Neuronal stem cell (in vitro differentiated cells): ENCODE data around the gene ATP1B3.

ENCODE experiments used
- DNase-seq: peaks from one replicate; pipeline ENCODE4 v3.0.0-alpha.2; 2013; ENCODE audit warnings: low spot score
- H2AFZ ChIP-seq: one replicate; pipeline ENCODE4 v1.6.1; 2013; ENCODE audit warnings: mild to moderate bottlenecking, low read length, inconsistent platforms
- H2AK5ac ChIP-seq: 2 replicates; pipeline ENCODE4 v1.6.1; 2013; ENCODE audit warnings: low read depth, mild to moderate bottlenecking, inconsistent platforms, low read length, moderate library complexity, mixed read lengths
- H2BK120ac ChIP-seq: 2 replicates; pipeline ENCODE4 v1.6.1; 2013; ENCODE audit warnings: low read depth, mild to moderate bottlenecking, inconsistent platforms, low read length, moderate library complexity, mixed read lengths
- H2BK12ac ChIP-seq: one replicate; pipeline ENCODE4 v1.6.1; 2013; ENCODE audit warnings: low read length, inconsistent platforms
- H2BK15ac ChIP-seq: 2 replicates; pipeline ENCODE4 v1.6.1; 2013; ENCODE audit warnings: mild to moderate bottlenecking, low read length, inconsistent platforms, mixed read lengths
- H2BK5ac ChIP-seq: one replicate; pipeline ENCODE4 v1.6.1; 2013; ENCODE audit warnings: inconsistent platforms, mild to moderate bottlenecking, low read length, moderate library complexity
- H3K14ac ChIP-seq: one replicate; pipeline ENCODE4 v1.6.1; 2013; ENCODE audit warnings: low read length, inconsistent platforms
- H3K18ac ChIP-seq: 2 replicates; pipeline ENCODE4 v1.6.1; 2013; ENCODE audit warnings: low read length, inconsistent platforms
- H3K23ac ChIP-seq: 2 replicates; pipeline ENCODE4 v1.6.1; 2013; ENCODE audit warnings: low read depth, mild to moderate bottlenecking, mixed read lengths, low read length, inconsistent platforms; ENCODE audit not compliant: poor library complexity
- H3K27ac ChIP-seq: replicated peaks from 3 replicates; pipeline ENCODE4 v1.5.1; 2013; ENCODE audit warnings: low read length, inconsistent platforms
- H3K27me3 ChIP-seq, 3 experiments: 2 replicates each; pipeline ENCODE4 v1.6.1; 2013; ENCODE audit warnings: low read length in 3 of 3, mild to moderate bottlenecking in 2 of 3, inconsistent platforms in 1 of 3, low read depth in 1 of 3, mixed read lengths in 1 of 3, moderate library complexity in 1 of 3; ENCODE audit not compliant: control insufficient read depth in 3 of 3, insufficient read depth in 3 of 3
- H3K36me3 ChIP-seq, 2 donors: replicated peaks in 1 of 2; 2 replicates each; pipeline ENCODE4 v1.6.1; 2013; ENCODE audit warnings: low read length in 2 of 2; ENCODE audit not compliant: control insufficient read depth in 2 of 2, insufficient read depth in 2 of 2
- H3K4ac ChIP-seq: 2 replicates; pipeline ENCODE4 v1.6.1; 2013; ENCODE audit warnings: inconsistent platforms, mild to moderate bottlenecking, low read length, moderate library complexity
- H3K4me1 ChIP-seq, 2 donors: 1 replicate in 1 of 2; 2 replicates in 1 of 2; pipeline ENCODE4 v1.6.1; 2013; ENCODE audit warnings: low read length in 2 of 2, low read depth in 1 of 2; ENCODE audit not compliant: control insufficient read depth in 2 of 2, insufficient read depth in 1 of 2
- H3K4me2 ChIP-seq: one replicate; pipeline ENCODE4 v1.6.1; 2013; ENCODE audit warnings: mild to moderate bottlenecking, low read length, inconsistent platforms; ENCODE audit not compliant: insufficient read depth, poor library complexity, severe bottlenecking
- H3K4me3 ChIP-seq, 2 donors: 2 replicates each; pipeline ENCODE4 v1.5.1; 2013; ENCODE audit warnings: low read length in 2 of 2, mild to moderate bottlenecking in 2 of 2, inconsistent platforms in 1 of 2, moderate library complexity in 1 of 2
- H3K79me1 ChIP-seq: one replicate; pipeline ENCODE4 v1.6.1; 2013; ENCODE audit warnings: low read depth, mild to moderate bottlenecking, inconsistent platforms, low read length, moderate library complexity
- H3K9ac ChIP-seq: one replicate; pipeline ENCODE4 v1.6.1; 2013; ENCODE audit warnings: mild to moderate bottlenecking, low read depth, low read length, inconsistent platforms; ENCODE audit not compliant: poor library complexity
- H3K9me3 ChIP-seq, 2 donors: replicated peaks in 1 of 2; 2 replicates each; pipeline versions ENCODE3 to v1.6.1; 2013; ENCODE audit warnings: low read length in 2 of 2, mild to moderate bottlenecking in 2 of 2, inconsistent platforms in 1 of 2, low read depth in 1 of 2, mixed read lengths in 1 of 2, moderate library complexity in 1 of 2; ENCODE audit not compliant: control insufficient read depth in 2 of 2, insufficient read depth in 1 of 2
- H4K8ac ChIP-seq: one replicate; pipeline ENCODE4 v1.6.1; 2013; ENCODE audit warnings: low read depth, mild to moderate bottlenecking, inconsistent platforms, low read length, moderate library complexity
- H4K91ac ChIP-seq: one replicate; pipeline ENCODE4 v1.6.1; 2013; ENCODE audit warnings: low read length, low read depth, mild to moderate bottlenecking, inconsistent platforms; ENCODE audit not compliant: poor library complexity
- WGBS, 2 donors: extraction: QIAGEN DNeasy Blood & Tissue Kit; methylation state at CpG; one replicate each; pipeline ENCODE4 v1.1.7; 2013; ENCODE audit warnings: missing lambda C conversion rate in 2 of 2, mixed read lengths in 1 of 2; ENCODE audit not compliant: insufficient read length in 2 of 2, insufficient replicate concordance in 1 of 2; ENCODE audit errors: extremely low coverage in 2 of 2; 5-methylcytosine and 5-hydroxymethylcytosine counted together

Gene ATP1B3

GRCh38 chr3:141955175-141955574 is 78.7 kb downstream of the ATP1B3 start:
- H2BK15ac ChIP-seq: no peak overlapping the region
- no peak overlapping the region for H3K14ac ChIP-seq
- H2BK12ac ChIP-seq: no peak overlapping the region
- no peak overlapping the region for H2BK5ac ChIP-seq
- H3K23ac ChIP-seq: no peak overlapping the region
- H3K36me3 ChIP-seq: peaks cover 6 to 71% of the 10 kb centered on the region in 2 donors
- no peak overlapping the region for H3K18ac ChIP-seq
- no peak overlapping the region for H3K4ac ChIP-seq
- H2AK5ac ChIP-seq: no peak overlapping the region
- no peak overlapping the region for H3K4me2 ChIP-seq
- no peak overlapping the region for H3K9ac ChIP-seq
- peaks cover 9 to 10% of the 10 kb centered on the region in 2 donors for H3K4me1 ChIP-seq
- no CpG with 5 or more reads among the region's 6 CpGs for WGBS, 2 donors
- H3K4me3 ChIP-seq: no peak overlapping the region
- peaks cover 1% of the 10 kb centered on the region for H3K79me1 ChIP-seq
- peak; percentile 52 for DNase-seq
- H3K9me3 ChIP-seq: no peaks in the 10 kb centered on the region
- no peak overlapping the region for H2AFZ ChIP-seq
- H3K27ac ChIP-seq: peak overlapping the region; percentile 57
- H3K27me3 ChIP-seq: no peaks in the 10 kb centered on the region
- H4K91ac ChIP-seq: no peak overlapping the region
- H2BK120ac ChIP-seq: no peak overlapping the region
- no peak overlapping the region for H4K8ac ChIP-seq

GRCh38 chr3:141959589-141960554 is 83.4 kb downstream of the ATP1B3 start:
- H3K9me3 ChIP-seq: no peaks in the 10 kb centered on the region
- peaks cover 1% of the 10 kb centered on the region for H3K79me1 ChIP-seq
- no peaks in the 10 kb centered on the region for H3K27me3 ChIP-seq
- no peak overlapping the region for H3K9ac ChIP-seq
- no peak overlapping the region for H2AFZ ChIP-seq
- no peak overlapping the region for H2BK120ac ChIP-seq
- peak overlapping the region; percentile 49 for H3K27ac ChIP-seq
- H2BK15ac ChIP-seq: no peak overlapping the region
- no peak overlapping the region for H2AK5ac ChIP-seq
- no peak overlapping the region for H2BK12ac ChIP-seq
- H3K4ac ChIP-seq: no peak overlapping the region
- H3K4me1 ChIP-seq: peaks cover 2 to 8% of the 10 kb centered on the region in 2 donors
- peaks cover 17 to 82% of the 10 kb centered on the region in 2 donors for H3K36me3 ChIP-seq
- H3K23ac ChIP-seq: no peak overlapping the region
- no CpG with 5 or more reads among the region's 8 CpGs for WGBS, 2 donors
- H2BK5ac ChIP-seq: no peak overlapping the region
- DNase-seq: no peak
- H4K91ac ChIP-seq: no peak overlapping the region
- no peak overlapping the region for H3K4me2 ChIP-seq
- no peak overlapping the region for H3K18ac ChIP-seq
- H3K14ac ChIP-seq: no peak overlapping the region
- no peak overlapping the region for H3K4me3 ChIP-seq
- no peak overlapping the region for H4K8ac ChIP-seq

GRCh38 chr3:141960731-141961130 is 84.3 kb downstream of the ATP1B3 start:
- Histone ChIP-seq H2AK5ac (no peak overlapping the region), H3K27ac (no peak overlapping the region), H2BK12ac (no peak overlapping the region), H3K27me3 (no peaks in the 10 kb centered on the region), H3K4me2 (no peak overlapping the region), H3K4me1 (peaks cover 0 to 2% of the 10 kb centered on the region in 2 donors), H2BK120ac (no peak overlapping the region), H3K36me3 (peaks cover 17 to 86% of the 10 kb centered on the region in 2 donors), H4K8ac (no peak overlapping the region), H3K18ac (no peak overlapping the region), H3K14ac (no peak overlapping the region), H3K23ac (no peak overlapping the region), H3K9me3 (no peaks in the 10 kb centered on the region), H3K4me3 (no peak overlapping the region), H2BK15ac (no peak overlapping the region), H3K4ac (no peak overlapping the region), H4K91ac (no peak overlapping the region), H3K9ac (no peak overlapping the region), H2AFZ (no peak overlapping the region), H2BK5ac (no peak overlapping the region), H3K79me1 (peaks cover 1% of the 10 kb centered on the region)
- no CpG with 5 or more reads among the region's 3 CpGs for WGBS, 2 donors
- DNase-seq: peak; percentile 71

GRCh38 chr3:141963301-141963700 is 86.9 kb downstream of the ATP1B3 start:
- H3K36me3 ChIP-seq: peaks cover 20 to 87% of the 10 kb centered on the region in 2 donors
- no peak overlapping the region for H3K4me2 ChIP-seq
- no peak overlapping the region for H3K23ac ChIP-seq
- H4K8ac ChIP-seq: no peak overlapping the region
- H3K9me3 ChIP-seq: no peaks in the 10 kb centered on the region
- DNase-seq: no peak
- H4K91ac ChIP-seq: no peak overlapping the region
- no peak overlapping the region for H2AFZ ChIP-seq
- H2BK12ac ChIP-seq: no peak overlapping the region
- no CpG with 5 or more reads among the region's 4 CpGs for WGBS, 2 donors
- H2AK5ac ChIP-seq: no peak overlapping the region
- H3K79me1 ChIP-seq: no peaks in the 10 kb centered on the region
- H3K27me3 ChIP-seq: no peaks in the 10 kb centered on the region
- H2BK120ac ChIP-seq: no peak overlapping the region
- no peak overlapping the region for H3K18ac ChIP-seq
- no peak overlapping the region for H2BK5ac ChIP-seq
- no peak overlapping the region for H3K14ac ChIP-seq
- no peak overlapping the region for H3K4ac ChIP-seq
- H3K27ac ChIP-seq: no peak overlapping the region
- peaks cover 0 to 2% of the 10 kb centered on the region in 2 donors for H3K4me1 ChIP-seq
- H2BK15ac ChIP-seq: no peak overlapping the region
- no peak overlapping the region for H3K4me3 ChIP-seq
- H3K9ac ChIP-seq: peak overlapping the region; percentile 64
